WTC11 (cell line): Measurements from ENCODE around the gene FMNL2. TPM values are rescaled to one million over a fixed set of nuclear protein-coding genes. Genes with fewer than 3 reads are reported as not detected.

ENCODE experiments used
- ATAC-seq: fragments of 200-7000 bp; cut with Tn5 transposase; 2 replicates; pipeline ENCODE4 v1.10.0; 2021; ENCODE audit warnings: mild to moderate bottlenecking, moderate library complexity
- CTCF ChIA-PET: fragments of 300-600 bp; sonication (Branson Sonifier 250); formaldehyde crosslinking; loops from one replicate; lab custom pipeline; 2021; ENCODE audit warnings: antibody characterized with exemption; lab: Charles Lee
- POLR2A ChIA-PET: fragments of 350-600 bp; sonication (Branson Sonifier 250); formaldehyde crosslinking; loops from one replicate; lab custom pipeline; 2021; ENCODE audit warnings: antibody characterized with exemption; lab: Charles Lee
- DNase-seq: peaks from one replicate; pipeline ENCODE4 v3.0.0; 2021; ENCODE audit warnings: low spot score
- H3K27ac Mint-ChIP-seq: 2 replicates; pipeline ENCODE4 v1.8.0; 2021; ENCODE audit warnings: mixed read lengths
- H3K27me3 Mint-ChIP-seq: 2 replicates; pipeline ENCODE4 v1.8.0; 2021; ENCODE audit warnings: low read depth, mild to moderate bottlenecking, moderate library complexity, mixed read lengths
- H3K36me3 Mint-ChIP-seq: 2 replicates; pipeline ENCODE4 v1.8.0; 2021; ENCODE audit warnings: mixed read lengths
- H3K4me1 Mint-ChIP-seq: 2 replicates; pipeline ENCODE4 v1.8.0; 2022; ENCODE audit warnings: mixed read lengths
- H3K4me3 Mint-ChIP-seq: 2 replicates; pipeline ENCODE4 v1.8.0; 2021; ENCODE audit warnings: mild to moderate bottlenecking, moderate library complexity, mixed read lengths
- H3K9me3 Mint-ChIP-seq: 2 replicates; pipeline ENCODE4 v1.8.0; 2021; ENCODE audit warnings: mixed read lengths
- JAZF1 ChIP-seq: fragments of 250-450 bp; sonication (Bioruptor Pico); IDR thresholded peaks from 2 replicates; pipeline ENCODE4 v1.9.0; 2021; ENCODE audit warnings: moderate library complexity, mild to moderate bottlenecking, inconsistent platforms
- MXD4 ChIP-seq: fragments of 250-450 bp; sonication (Bioruptor Pico); IDR thresholded peaks from 2 replicates; pipeline ENCODE4 v1.8.0; 2021; ENCODE audit warnings: mild to moderate bottlenecking, moderate library complexity, borderline replicate concordance
- NFE2L1 ChIP-seq: sonication (generic); formaldehyde crosslinking; IDR thresholded peaks from 2 replicates; pipeline ENCODE4 v1.8.1; 2023; ENCODE audit warnings: missing genetic modification reagents
- NR2C2 ChIP-seq: sonication (generic); formaldehyde crosslinking; IDR thresholded peaks from 2 replicates; pipeline ENCODE4 v1.8.0; 2022; ENCODE audit warnings: mild to moderate bottlenecking, missing genetic modification reagents
- SP1 ChIP-seq: sonication (generic); formaldehyde crosslinking; conservative IDR thresholded peaks from 2 replicates; pipeline ENCODE4 v1.8.1; 2022; ENCODE audit warnings: missing genetic modification reagents
- TP53 ChIP-seq: sonication (generic); formaldehyde crosslinking; IDR thresholded peaks from 2 replicates; pipeline ENCODE4 v1.8.1; 2023; ENCODE audit warnings: mild to moderate bottlenecking, missing genetic modification reagents
- ZNF138 ChIP-seq: sonication (generic); formaldehyde crosslinking; conservative IDR thresholded peaks from 2 replicates; pipeline ENCODE4 v1.8.1; 2022; ENCODE audit warnings: mild to moderate bottlenecking, moderate library complexity, missing genetic modification reagents
- ZNF232 ChIP-seq: sonication (generic); formaldehyde crosslinking; IDR thresholded peaks from 2 replicates; pipeline ENCODE4 v1.8.0; 2022; ENCODE audit warnings: mild to moderate bottlenecking, missing genetic modification reagents
- ZNF317 ChIP-seq: sonication (generic); formaldehyde crosslinking; IDR thresholded peaks from 2 replicates; pipeline ENCODE4 v1.8.1; 2023; ENCODE audit warnings: low read depth, mild to moderate bottlenecking, moderate library complexity, missing genetic modification reagents, borderline replicate concordance
- ZNF423 ChIP-seq: fragments of 250-450 bp; sonication (Bioruptor Pico); IDR thresholded peaks from 2 replicates; pipeline ENCODE4 v2.1.2; 2022; ENCODE audit warnings: mild to moderate bottlenecking, moderate library complexity
- ZNF671 ChIP-seq: fragments of 250-450 bp; sonication (Bioruptor Pico); IDR thresholded peaks from 2 replicates; pipeline ENCODE4 v1.8.0; 2021; ENCODE audit warnings: mild to moderate bottlenecking
- total RNA-seq: library from RNA; stranded (reverse); gene quantifications from 3 replicates; pipeline ENCODE4 v1.2.3, GENCODE V29; 2021
- TF ChIP-seq, protein P1 (sequence below): sonication (generic); formaldehyde crosslinking; IDR thresholded peaks from 2 replicates; pipeline ENCODE4 v1.8.1; 2023; ENCODE audit warnings: mild to moderate bottlenecking, missing genetic modification reagents
- TF ChIP-seq, protein P2 (sequence below): sonication (generic); formaldehyde crosslinking; IDR thresholded peaks from 2 replicates; pipeline ENCODE4 v1.8.1; 2022; ENCODE audit warnings: low read depth, mild to moderate bottlenecking, moderate library complexity, missing genetic modification reagents, borderline replicate concordance
- TF ChIP-seq, protein P3 (sequence below): sonication (generic); formaldehyde crosslinking; conservative IDR thresholded peaks from 2 replicates; pipeline ENCODE4 v1.8.1; 2023; ENCODE audit warnings: mild to moderate bottlenecking, low read depth, missing genetic modification reagents, moderate library complexity
- TF ChIP-seq, protein P4 (sequence below): fragments of 250-450 bp; sonication (Bioruptor Pico); IDR thresholded peaks from 2 replicates; pipeline ENCODE4 v1.9.0; 2021; ENCODE audit warnings: moderate library complexity, mild to moderate bottlenecking, inconsistent platforms, borderline replicate concordance
- TF ChIP-seq, protein P5 (sequence below): sonication (generic); formaldehyde crosslinking; IDR thresholded peaks from 2 replicates; pipeline ENCODE4 v1.8.1; 2023; ENCODE audit warnings: mild to moderate bottlenecking, missing genetic modification reagents
- TF ChIP-seq, protein P6 (sequence below): fragments of 250-450 bp; sonication (Bioruptor Pico); IDR thresholded peaks from 2 replicates; pipeline ENCODE4 v1.8.0; 2021; ENCODE audit warnings: mild to moderate bottlenecking

FMNL2 gene
- total RNA-seq, 1 experiment from 2014 or later, result 43.0 TPM

DNA sequence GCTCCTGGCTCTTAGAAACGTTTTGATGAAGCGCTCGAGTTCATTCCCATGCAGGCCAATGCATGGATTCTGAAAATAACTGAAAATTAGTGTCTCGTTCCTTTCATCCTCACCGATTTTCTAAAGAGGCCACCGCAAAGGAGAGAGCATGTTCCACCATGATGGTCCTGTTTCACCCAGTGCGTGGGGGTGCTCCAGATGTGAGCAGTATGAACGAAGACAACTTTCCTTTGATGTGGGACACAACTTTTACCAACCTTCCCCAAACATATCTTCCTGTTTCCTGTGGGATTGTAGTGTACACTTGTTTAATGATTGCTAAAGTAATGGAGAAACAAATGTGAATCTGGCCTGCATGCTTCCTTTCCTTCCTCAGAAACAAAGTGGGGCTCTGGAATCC, 267.8 kb downstream of the FMNL2 start:
- ATAC-seq (no peak), DNase-seq (no peak)
- Mint-ChIP-seq H3K9me3 (no peaks in the 10 kb centered on the region), H3K27ac (no peak overlapping the region), H3K4me3 (no peak overlapping the region), H3K36me3 (no peaks in the 10 kb centered on the region; the same call in 1 of the 2 replicates), H3K27me3 (no peaks in the 10 kb centered on the region), H3K4me1 (peaks cover 12% of the 10 kb centered on the region)
- no peak for TF ChIP-seq ZNF138 (CRISPR knock-in tag)
- no peak for TF ChIP-seq NFE2L1
- no peak for TF ChIP-seq ZNF671
- no peak for TF ChIP-seq JAZF1 (CRISPR knock-in tag)
- TF ChIP-seq, protein P1, sequence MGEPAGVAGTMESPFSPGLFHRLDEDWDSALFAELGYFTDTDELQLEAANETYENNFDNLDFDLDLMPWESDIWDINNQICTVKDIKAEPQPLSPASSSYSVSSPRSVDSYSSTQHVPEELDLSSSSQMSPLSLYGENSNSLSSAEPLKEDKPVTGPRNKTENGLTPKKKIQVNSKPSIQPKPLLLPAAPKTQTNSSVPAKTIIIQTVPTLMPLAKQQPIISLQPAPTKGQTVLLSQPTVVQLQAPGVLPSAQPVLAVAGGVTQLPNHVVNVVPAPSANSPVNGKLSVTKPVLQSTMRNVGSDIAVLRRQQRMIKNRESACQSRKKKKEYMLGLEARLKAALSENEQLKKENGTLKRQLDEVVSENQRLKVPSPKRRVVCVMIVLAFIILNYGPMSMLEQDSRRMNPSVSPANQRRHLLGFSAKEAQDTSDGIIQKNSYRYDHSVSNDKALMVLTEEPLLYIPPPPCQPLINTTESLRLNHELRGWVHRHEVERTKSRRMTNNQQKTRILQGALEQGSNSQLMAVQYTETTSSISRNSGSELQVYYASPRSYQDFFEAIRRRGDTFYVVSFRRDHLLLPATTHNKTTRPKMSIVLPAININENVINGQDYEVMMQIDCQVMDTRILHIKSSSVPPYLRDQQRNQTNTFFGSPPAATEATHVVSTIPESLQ (CRISPR knock-in tag), result no peak
- ChIA-PET POLR2A (interaction anchor here (0.6 kb wide), 1 partner anchor 367 kb away, joined by 5 read pairs; no protein-coding TSS in a partner anchor), CTCF (no interaction called here)

DNA sequence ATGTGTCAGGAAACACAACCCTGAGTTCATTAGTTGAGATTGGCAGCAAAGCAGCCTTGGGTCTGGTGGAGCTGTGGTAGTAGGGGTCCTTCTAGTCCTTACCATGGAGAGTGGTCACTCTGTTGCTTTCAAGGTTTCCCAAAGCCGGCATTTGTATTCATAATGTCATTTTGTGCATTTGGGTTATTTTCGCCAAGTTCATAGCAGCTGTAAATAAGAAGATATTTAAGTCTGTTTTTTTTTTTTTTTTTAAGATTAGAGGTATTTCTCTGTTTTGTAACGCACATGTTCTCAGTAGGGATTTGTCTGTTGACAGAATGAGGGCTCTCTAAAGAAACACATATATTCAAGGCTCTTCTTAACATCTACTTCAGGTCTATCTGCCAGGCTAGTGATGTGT, 268.2 kb downstream of the FMNL2 start:
- Mint-ChIP-seq H3K9me3 (no peaks in the 10 kb centered on the region), H3K27me3 (no peaks in the 10 kb centered on the region), H3K4me3 (no peak overlapping the region), H3K27ac (no peak overlapping the region), H3K4me1 (peaks cover 8% of the 10 kb centered on the region; the same call in 1 of the 2 replicates), H3K36me3 (no peaks in the 10 kb centered on the region; the same call in 1 of the 2 replicates)
- ChIA-PET CTCF (no interaction called here), POLR2A (interaction anchor here (0.6 kb wide), 1 partner anchor 367 kb away, joined by 5 read pairs; no protein-coding TSS in a partner anchor)
- DNase-seq (no peak), ATAC-seq (no peak)
- no peak for TF ChIP-seq ZNF671
- TF ChIP-seq, protein P2, sequence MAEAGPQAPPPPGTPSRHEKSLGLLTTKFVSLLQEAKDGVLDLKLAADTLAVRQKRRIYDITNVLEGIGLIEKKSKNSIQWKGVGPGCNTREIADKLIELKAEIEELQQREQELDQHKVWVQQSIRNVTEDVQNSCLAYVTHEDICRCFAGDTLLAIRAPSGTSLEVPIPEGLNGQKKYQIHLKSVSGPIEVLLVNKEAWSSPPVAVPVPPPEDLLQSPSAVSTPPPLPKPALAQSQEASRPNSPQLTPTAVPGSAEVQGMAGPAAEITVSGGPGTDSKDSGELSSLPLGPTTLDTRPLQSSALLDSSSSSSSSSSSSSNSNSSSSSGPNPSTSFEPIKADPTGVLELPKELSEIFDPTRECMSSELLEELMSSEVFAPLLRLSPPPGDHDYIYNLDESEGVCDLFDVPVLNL, result no peak
- no peak for TF ChIP-seq NR2C2 (CRISPR knock-in tag)
- TF ChIP-seq TP53, result no peak
- no peak for TF ChIP-seq SP1 (CRISPR knock-in tag)
- TF ChIP-seq, protein P3, sequence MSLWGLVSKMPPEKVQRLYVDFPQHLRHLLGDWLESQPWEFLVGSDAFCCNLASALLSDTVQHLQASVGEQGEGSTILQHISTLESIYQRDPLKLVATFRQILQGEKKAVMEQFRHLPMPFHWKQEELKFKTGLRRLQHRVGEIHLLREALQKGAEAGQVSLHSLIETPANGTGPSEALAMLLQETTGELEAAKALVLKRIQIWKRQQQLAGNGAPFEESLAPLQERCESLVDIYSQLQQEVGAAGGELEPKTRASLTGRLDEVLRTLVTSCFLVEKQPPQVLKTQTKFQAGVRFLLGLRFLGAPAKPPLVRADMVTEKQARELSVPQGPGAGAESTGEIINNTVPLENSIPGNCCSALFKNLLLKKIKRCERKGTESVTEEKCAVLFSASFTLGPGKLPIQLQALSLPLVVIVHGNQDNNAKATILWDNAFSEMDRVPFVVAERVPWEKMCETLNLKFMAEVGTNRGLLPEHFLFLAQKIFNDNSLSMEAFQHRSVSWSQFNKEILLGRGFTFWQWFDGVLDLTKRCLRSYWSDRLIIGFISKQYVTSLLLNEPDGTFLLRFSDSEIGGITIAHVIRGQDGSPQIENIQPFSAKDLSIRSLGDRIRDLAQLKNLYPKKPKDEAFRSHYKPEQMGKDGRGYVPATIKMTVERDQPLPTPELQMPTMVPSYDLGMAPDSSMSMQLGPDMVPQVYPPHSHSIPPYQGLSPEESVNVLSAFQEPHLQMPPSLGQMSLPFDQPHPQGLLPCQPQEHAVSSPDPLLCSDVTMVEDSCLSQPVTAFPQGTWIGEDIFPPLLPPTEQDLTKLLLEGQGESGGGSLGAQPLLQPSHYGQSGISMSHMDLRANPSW, result no peak
- no peak for TF ChIP-seq ZNF317 (CRISPR knock-in tag)
- TF ChIP-seq, protein P4, sequence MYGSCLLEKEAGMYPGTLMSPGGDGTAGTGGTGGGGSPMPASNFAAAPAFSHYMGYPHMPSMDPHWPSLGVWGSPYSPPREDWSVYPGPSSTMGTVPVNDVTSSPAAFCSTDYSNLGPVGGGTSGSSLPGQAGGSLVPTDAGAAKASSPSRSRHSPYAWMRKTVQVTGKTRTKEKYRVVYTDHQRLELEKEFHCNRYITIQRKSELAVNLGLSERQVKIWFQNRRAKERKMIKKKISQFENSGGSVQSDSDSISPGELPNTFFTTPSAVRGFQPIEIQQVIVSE (CRISPR knock-in tag), result no peak
- TF ChIP-seq ZNF423 (CRISPR knock-in tag), result no peak
- TF ChIP-seq, protein P5, sequence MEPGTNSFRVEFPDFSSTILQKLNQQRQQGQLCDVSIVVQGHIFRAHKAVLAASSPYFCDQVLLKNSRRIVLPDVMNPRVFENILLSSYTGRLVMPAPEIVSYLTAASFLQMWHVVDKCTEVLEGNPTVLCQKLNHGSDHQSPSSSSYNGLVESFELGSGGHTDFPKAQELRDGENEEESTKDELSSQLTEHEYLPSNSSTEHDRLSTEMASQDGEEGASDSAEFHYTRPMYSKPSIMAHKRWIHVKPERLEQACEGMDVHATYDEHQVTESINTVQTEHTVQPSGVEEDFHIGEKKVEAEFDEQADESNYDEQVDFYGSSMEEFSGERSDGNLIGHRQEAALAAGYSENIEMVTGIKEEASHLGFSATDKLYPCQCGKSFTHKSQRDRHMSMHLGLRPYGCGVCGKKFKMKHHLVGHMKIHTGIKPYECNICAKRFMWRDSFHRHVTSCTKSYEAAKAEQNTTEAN (CRISPR knock-in tag), result no peak
- no peak for TF ChIP-seq MXD4
- TF ChIP-seq ZNF232 (CRISPR knock-in tag), result no peak
- TF ChIP-seq, protein P6, sequence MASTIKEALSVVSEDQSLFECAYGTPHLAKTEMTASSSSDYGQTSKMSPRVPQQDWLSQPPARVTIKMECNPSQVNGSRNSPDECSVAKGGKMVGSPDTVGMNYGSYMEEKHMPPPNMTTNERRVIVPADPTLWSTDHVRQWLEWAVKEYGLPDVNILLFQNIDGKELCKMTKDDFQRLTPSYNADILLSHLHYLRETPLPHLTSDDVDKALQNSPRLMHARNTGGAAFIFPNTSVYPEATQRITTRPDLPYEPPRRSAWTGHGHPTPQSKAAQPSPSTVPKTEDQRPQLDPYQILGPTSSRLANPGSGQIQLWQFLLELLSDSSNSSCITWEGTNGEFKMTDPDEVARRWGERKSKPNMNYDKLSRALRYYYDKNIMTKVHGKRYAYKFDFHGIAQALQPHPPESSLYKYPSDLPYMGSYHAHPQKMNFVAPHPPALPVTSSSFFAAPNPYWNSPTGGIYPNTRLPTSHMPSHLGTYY, result no peak
